Neural cell (in vitro differentiated cells): ENCODE measurements around the gene RTN4RL1. TPM values are rescaled to one million over a fixed set of nuclear protein-coding genes. Genes with fewer than 3 reads are reported as not detected.

Experiments used
- H2AFZ ChIP-seq: fragments of 200-600, 300-800 bp; sonication (generic), shearing (Covaris generic); 2 replicates; pipeline ENCODE4 v1.6.0; 2014; ENCODE audit warnings: low read depth, mild to moderate bottlenecking, antibody characterized with exemption, low read length, moderate library complexity
- H3F3A ChIP-seq: fragments of 200-600 bp; shearing (Covaris generic); 2 replicates; pipeline ENCODE4 v1.6.1; 2016; ENCODE audit warnings: mild to moderate bottlenecking, moderate library complexity, mixed read lengths, antibody characterized with exemption, low read length; ENCODE audit not compliant: insufficient read depth, poor library complexity, severe bottlenecking
- H3K27ac ChIP-seq: fragments of 200-600, 300-800 bp; sonication (generic), shearing (Covaris generic); 2 replicates; pipeline ENCODE4 v1.5.1; 2014; ENCODE audit warnings: mild to moderate bottlenecking, low read length, moderate library complexity
- H3K27me3 ChIP-seq: fragments of 300-800, 200-600 bp; sonication (generic), shearing (Covaris generic); 2 replicates; pipeline ENCODE4 v1.6.0; 2014; ENCODE audit warnings: mild to moderate bottlenecking, low read depth, low read length, moderate library complexity; ENCODE audit not compliant: insufficient read depth
- H3K36me3 ChIP-seq: fragments of 300-800, 200-600 bp; sonication (generic), shearing (Covaris generic); 2 replicates; pipeline ENCODE4 v1.5.1; 2014; ENCODE audit warnings: mild to moderate bottlenecking, antibody characterized with exemption, low read length, moderate library complexity; ENCODE audit not compliant: insufficient read depth
- H3K4me2 ChIP-seq: fragments of 300-800, 200-600 bp; sonication (generic), shearing (Covaris generic); 2 replicates; pipeline ENCODE4 v1.6.0; 2014; ENCODE audit warnings: mild to moderate bottlenecking, low read length
- H3K4me3 ChIP-seq: fragments of 300-800, 200-600 bp; sonication (generic), shearing (Covaris generic); 2 replicates; pipeline ENCODE4 v1.5.1; 2014; ENCODE audit warnings: mild to moderate bottlenecking, low read length, moderate library complexity
- H3K79me2 ChIP-seq: fragments of 200-600 bp; shearing (Covaris generic); replicated peaks from 2 replicates; pipeline ENCODE4 v1.6.0; 2014; ENCODE audit warnings: mild to moderate bottlenecking, low read length, moderate library complexity; ENCODE audit not compliant: insufficient read depth
- H3K9ac ChIP-seq: fragments of 300-800, 200-600 bp; sonication (generic), shearing (Covaris generic); 2 replicates; pipeline ENCODE4 v1.6.1; 2016; ENCODE audit warnings: mild to moderate bottlenecking, low read length, mixed read lengths
- H3K9me2 ChIP-seq: fragments of 200-600 bp; shearing (Covaris generic); 2 replicates; pipeline ENCODE4 v1.6.1; 2016; ENCODE audit warnings: mild to moderate bottlenecking, low read length, mixed read lengths; ENCODE audit not compliant: insufficient read depth
- H3K9me3 ChIP-seq: fragments of 200-600, 300-800 bp; sonication (generic), shearing (Covaris generic); 2 replicates; pipeline ENCODE4 v1.6.1; 2016; ENCODE audit warnings: mild to moderate bottlenecking, mixed run types, low read length, moderate library complexity, mixed read lengths
- H4K20me1 ChIP-seq: fragments of 200-600 bp; shearing (Covaris generic); 2 replicates; pipeline ENCODE4 v1.6.1; 2016; ENCODE audit warnings: mild to moderate bottlenecking, mixed run types; ENCODE audit not compliant: insufficient read depth
- EZH2 ChIP-seq: fragments of 200-600, 300-800 bp; shearing (Covaris generic), sonication (generic); IDR thresholded peaks from 2 replicates; pipeline ENCODE4 v1.6.1; 2014; ENCODE audit warnings: antibody characterized with exemption, low read length, borderline replicate concordance, mild to moderate bottlenecking; ENCODE audit not compliant: insufficient read depth, poor library complexity, severe bottlenecking
- POLR2AphosphoS5 ChIP-seq: IDR thresholded peaks from 2 replicates; pipeline ENCODE4 v1.6.1; 2012
- RAD21 ChIP-seq: fragments of 450-650 bp; conservative IDR thresholded peaks from 2 replicates; pipeline ENCODE4 v1.6.1; 2014; ENCODE audit warnings: antibody characterized with exemption, mild to moderate bottlenecking, moderate library complexity
- REST ChIP-seq: IDR thresholded peaks from 2 replicates; pipeline ENCODE4 v1.6.1; 2012; ENCODE audit warnings: borderline replicate concordance
- TAF1 ChIP-seq: IDR thresholded peaks from 2 replicates; pipeline ENCODE4 v1.6.1; 2012; ENCODE audit warnings: low read depth
- polyA plus RNA-seq: library from polyadenylated mRNA; depleted of rRNA; stranded (reverse); fragments of >200 nt; gene quantifications from 2 replicates; pipeline ENCODE4 v1.2.3, GENCODE V29; 2014
- TF ChIP-seq, protein P1 (sequence below): fragments of 450-650 bp; IDR thresholded peaks from 2 replicates; pipeline ENCODE4 v1.5.1; 2014; ENCODE audit warnings: antibody characterized with exemption, mild to moderate bottlenecking, moderate library complexity; ENCODE audit not compliant: poor library complexity, severe bottlenecking

RTN4RL1 gene
- polyA plus RNA-seq, 1 donor from 2014 or later: 8.1 TPM

DNA sequence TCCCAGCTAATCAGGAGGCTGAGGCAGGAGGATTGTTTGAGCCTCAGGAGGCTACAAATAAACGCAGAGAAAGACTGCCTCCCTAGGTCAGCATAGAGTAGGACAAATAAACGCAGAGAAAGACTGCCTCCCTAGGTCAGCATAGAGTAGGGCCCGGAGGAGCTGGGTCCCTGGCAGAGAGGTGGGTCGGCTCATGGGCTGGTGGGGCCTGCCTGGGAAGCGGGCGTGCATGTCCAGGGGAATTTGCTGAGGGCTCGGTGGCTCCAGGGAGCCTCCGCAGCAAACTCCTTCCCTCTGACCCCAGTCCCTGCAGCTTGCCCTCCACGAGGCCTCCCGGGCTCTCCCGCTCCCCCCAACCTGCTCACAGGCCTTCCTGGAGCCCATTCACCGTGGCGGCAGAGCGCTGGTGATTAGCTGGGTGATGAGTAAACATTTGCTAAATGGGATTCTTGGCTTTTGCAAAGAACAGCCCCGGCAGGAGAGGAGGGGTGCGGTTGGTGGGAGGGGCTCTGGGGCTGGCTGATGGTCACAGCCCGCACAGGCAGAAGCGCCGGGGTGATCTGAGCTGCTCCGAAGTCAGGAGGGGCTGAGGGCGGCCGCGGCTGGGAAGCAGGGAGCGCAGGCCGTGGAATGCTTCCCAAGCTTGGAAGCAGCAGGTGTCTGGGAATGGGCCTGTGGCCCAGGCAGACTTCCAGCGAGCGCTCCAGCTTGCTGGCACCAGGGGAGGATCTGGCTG lies 93.1 kb downstream of the RTN4RL1 start:
- Histone ChIP-seq H3K4me2 (no peak overlapping the region), H2AFZ (no peak overlapping the region)

GRCh38 chr17:1930337-1930645 lies 94.8 kb downstream of the RTN4RL1 start:
- H3K27ac ChIP-seq: peak overlapping the region; percentile 75

More for the DNA sequence above, 93.1 kb downstream of the RTN4RL1 start:
- Histone ChIP-seq H3K27ac (no peak overlapping the region), H3K4me3 (no peak overlapping the region), H3K9me2 (no peaks in the 10 kb centered on the region), H3K36me3 (no peaks in the 10 kb centered on the region), H3K9ac (no peak overlapping the region), H3K79me2 (no peaks in the 10 kb centered on the region), H4K20me1 (no peaks in the 10 kb centered on the region), H3K9me3 (no peaks in the 10 kb centered on the region), H3F3A (no peaks in the 10 kb centered on the region), H3K27me3 (no peaks in the 10 kb centered on the region)
- TF ChIP-seq REST: peak; percentile 44
- TF ChIP-seq RAD21: no peak

More at GRCh38 chr17:1930337-1930645, 94.8 kb downstream of the RTN4RL1 start:
- TF ChIP-seq, protein P1, sequence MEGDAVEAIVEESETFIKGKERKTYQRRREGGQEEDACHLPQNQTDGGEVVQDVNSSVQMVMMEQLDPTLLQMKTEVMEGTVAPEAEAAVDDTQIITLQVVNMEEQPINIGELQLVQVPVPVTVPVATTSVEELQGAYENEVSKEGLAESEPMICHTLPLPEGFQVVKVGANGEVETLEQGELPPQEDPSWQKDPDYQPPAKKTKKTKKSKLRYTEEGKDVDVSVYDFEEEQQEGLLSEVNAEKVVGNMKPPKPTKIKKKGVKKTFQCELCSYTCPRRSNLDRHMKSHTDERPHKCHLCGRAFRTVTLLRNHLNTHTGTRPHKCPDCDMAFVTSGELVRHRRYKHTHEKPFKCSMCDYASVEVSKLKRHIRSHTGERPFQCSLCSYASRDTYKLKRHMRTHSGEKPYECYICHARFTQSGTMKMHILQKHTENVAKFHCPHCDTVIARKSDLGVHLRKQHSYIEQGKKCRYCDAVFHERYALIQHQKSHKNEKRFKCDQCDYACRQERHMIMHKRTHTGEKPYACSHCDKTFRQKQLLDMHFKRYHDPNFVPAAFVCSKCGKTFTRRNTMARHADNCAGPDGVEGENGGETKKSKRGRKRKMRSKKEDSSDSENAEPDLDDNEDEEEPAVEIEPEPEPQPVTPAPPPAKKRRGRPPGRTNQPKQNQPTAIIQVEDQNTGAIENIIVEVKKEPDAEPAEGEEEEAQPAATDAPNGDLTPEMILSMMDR: no peak
- TF ChIP-seq EZH2 (no peak), RAD21 (no peak), POLR2AphosphoS5 (no peak), TAF1 (peak; percentile 56), REST (peak; percentile 17)
- Histone ChIP-seq H2AFZ (peak overlapping the region; percentile 19), H3K9ac (peak overlapping the region; percentile 57), H3K27me3 (no peaks in the 10 kb centered on the region), H3K4me3 (peak overlapping the region; percentile 47), H3K4me2 (peak overlapping the region; percentile 65), H3K79me2 (no peaks in the 10 kb centered on the region), H3K36me3 (no peaks in the 10 kb centered on the region), H3K9me2 (no peaks in the 10 kb centered on the region), H3K9me3 (no peaks in the 10 kb centered on the region), H3F3A (no peaks in the 10 kb centered on the region), H4K20me1 (no peaks in the 10 kb centered on the region)
